Stomach (tissue), 9 donors: ENCODE results near the gene KRT17. TPM values are rescaled to one million over a fixed set of nuclear protein-coding genes. Genes with fewer than 3 reads are reported as not detected.

Source experiments
- DNase-seq, 2 donors: peaks; one replicate each; pipeline versions ENCODE4 v3.0.0 to v3.0.0-alpha.2; 2013 to 2019
- H3K27ac ChIP-seq, 5 donors: fragments of 200-600 bp in 4 of 5; sonication (generic) in 4 of 5; one replicate each; pipeline ENCODE4 v1.5.1; 2013 to 2019; ENCODE audit warnings: mild to moderate bottlenecking in 1 of 5, moderate library complexity in 1 of 5
- H3K27me3 ChIP-seq, 3 donors: fragments of 200-600 bp; sonication (generic); one replicate each; pipeline ENCODE4 v1.5.1; 2017 to 2019; ENCODE audit warnings: mixed run types in 1 of 3
- H3K36me3 ChIP-seq, 4 donors: fragments of 200-600 bp; sonication (generic); 1 replicate in 3 of 4; 2 replicates in 1 of 4; pipeline ENCODE4 v1.5.1; 2016 to 2019
- H3K4me1 ChIP-seq, 4 donors: fragments of 200-600 bp; sonication (generic); one replicate each; pipeline ENCODE4 v1.5.1; 2016 to 2019
- H3K4me3 ChIP-seq, 4 donors: fragments of 200-600 bp; sonication (generic) in 3 of 4; one replicate each; pipeline ENCODE4 v1.5.1; 2016 to 2019; ENCODE audit warnings: mild to moderate bottlenecking in 1 of 4
- H3K9me3 ChIP-seq, 4 donors: fragments of 200-600 bp; sonication (generic); one replicate each; pipeline ENCODE4 v1.5.1; 2016 to 2019
- EP300 ChIP-seq: sonication (generic); formaldehyde crosslinking; IDR thresholded peaks from one replicate; pipeline ENCODE4 v1.6.1; 2017; ENCODE audit warnings: antibody characterized with exemption
- POLR2A ChIP-seq, 4 donors: fragments of 450-650 bp; IDR thresholded peaks; one replicate each; pipeline ENCODE4 v1.6.1; 2016; ENCODE audit warnings: antibody characterized with exemption in 4 of 4, control low read depth in 2 of 4, mild to moderate bottlenecking in 1 of 4, moderate library complexity in 1 of 4
- POLR2AphosphoS5 ChIP-seq, 3 donors: sonication (generic); formaldehyde crosslinking; IDR thresholded peaks; one replicate each; pipeline ENCODE4 v1.6.1; 2016; ENCODE audit warnings: antibody characterized with exemption in 3 of 3
- WGBS, 5 donors: extraction: QIAGEN DNeasy Blood & Tissue Kit in 3 of 5; methylation state at CpG; one replicate each; pipeline versions ENCODE4 v1.1.5 to v1.1.7; 2013 to 2018; 5-methylcytosine and 5-hydroxymethylcytosine counted together
- intact Hi-C: fragments of 100-400 bp; cut with DNase I; formaldehyde crosslinking; loops from one replicate; pipeline ENCODE4 v1.15.1; 2023; ENCODE audit warnings: low total_unique reads
- polyA plus RNA-seq, 3 donors: library from polyadenylated mRNA; stranded (reverse); fragments of 200-250 nt; gene quantifications; one replicate each; pipeline ENCODE4 v1.2.3, GENCODE V29; 2013
- total RNA-seq, 5 donors: library from RNA; depleted of rRNA; stranded (reverse); fragments of >200 nt; gene quantifications; one replicate each; pipeline versions ENCODE4 v1.1.0 to v1.2.3, GENCODE V29; 2014 to 2016
- TF ChIP-seq, protein P1 (sequence below), 7 experiments: fragments of 450-650 bp in 4 of 7; fragments of 200-600 bp in 3 of 7; sonication (generic) in 3 of 7; IDR thresholded peaks; one replicate each; pipeline ENCODE4 v1.5.1; 2016 to 2019; ENCODE audit warnings: antibody characterized with exemption in 7 of 7, control low read depth in 2 of 7, mild to moderate bottlenecking in 1 of 7
- donor health status: healthy with polysubstance abuse.
- donor health status: Bipolar disorder and iron deficiency.
- donor health status: healthy.

The KRT17 gene
- total and polyA plus RNA-seq, 8 donors, result 1.6 to 14.2 (median 6.0) TPM; not detected in 1

DNA sequence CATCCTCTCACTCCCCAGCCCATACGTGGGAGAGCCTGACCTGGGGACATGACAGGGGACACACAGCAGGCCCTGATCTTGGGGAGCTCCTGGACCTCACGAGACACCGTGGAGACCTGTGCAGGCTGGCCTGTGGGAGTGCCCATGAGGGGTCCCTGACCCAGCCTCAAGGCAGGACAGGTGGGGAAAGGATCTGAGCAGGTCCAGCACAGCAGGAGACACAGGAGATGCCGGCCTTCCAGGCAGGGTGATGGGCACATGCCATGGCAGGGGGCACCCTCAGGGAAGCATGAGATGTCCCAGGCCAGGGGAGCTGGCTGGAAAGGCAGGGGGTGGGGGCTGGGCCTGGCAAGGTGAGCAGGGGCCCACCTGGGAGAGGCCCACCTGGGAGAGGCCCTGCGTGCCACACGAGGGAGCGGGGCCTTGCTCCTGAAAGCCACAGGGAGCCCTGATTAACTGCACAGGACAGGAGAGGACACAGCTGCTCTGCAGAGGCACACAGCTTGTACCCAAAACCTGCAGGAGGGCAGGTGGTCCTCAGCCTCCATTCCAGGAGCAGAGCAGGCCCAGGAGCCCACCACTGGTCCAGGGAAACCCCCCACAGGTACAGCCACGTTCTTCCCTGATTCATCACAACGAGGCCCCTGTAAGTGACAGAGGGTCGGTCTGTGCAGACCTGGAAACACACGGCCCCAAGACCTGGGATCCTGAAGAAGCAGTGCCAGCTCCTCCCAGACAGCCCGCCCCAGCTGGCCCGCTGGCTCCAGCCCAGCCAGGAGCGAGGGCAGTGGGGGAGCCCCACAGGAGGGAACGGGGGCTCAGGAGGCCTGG is 26.6 kb upstream of the KRT17 start:
- Histone ChIP-seq H3K9me3 (no peaks in the 10 kb centered on the region), H3K36me3 (no peaks in the 10 kb centered on the region), H3K4me1 (peaks cover 44 to 72% (median 60%) of the 10 kb centered on the region in 4 donors), H3K27me3 (no peaks in the 10 kb centered on the region), H3K27ac (peak overlapping the region; percentile 68 to 93 (median 88)), H3K4me3 (no peak overlapping the region)
- TF ChIP-seq, protein P1, sequence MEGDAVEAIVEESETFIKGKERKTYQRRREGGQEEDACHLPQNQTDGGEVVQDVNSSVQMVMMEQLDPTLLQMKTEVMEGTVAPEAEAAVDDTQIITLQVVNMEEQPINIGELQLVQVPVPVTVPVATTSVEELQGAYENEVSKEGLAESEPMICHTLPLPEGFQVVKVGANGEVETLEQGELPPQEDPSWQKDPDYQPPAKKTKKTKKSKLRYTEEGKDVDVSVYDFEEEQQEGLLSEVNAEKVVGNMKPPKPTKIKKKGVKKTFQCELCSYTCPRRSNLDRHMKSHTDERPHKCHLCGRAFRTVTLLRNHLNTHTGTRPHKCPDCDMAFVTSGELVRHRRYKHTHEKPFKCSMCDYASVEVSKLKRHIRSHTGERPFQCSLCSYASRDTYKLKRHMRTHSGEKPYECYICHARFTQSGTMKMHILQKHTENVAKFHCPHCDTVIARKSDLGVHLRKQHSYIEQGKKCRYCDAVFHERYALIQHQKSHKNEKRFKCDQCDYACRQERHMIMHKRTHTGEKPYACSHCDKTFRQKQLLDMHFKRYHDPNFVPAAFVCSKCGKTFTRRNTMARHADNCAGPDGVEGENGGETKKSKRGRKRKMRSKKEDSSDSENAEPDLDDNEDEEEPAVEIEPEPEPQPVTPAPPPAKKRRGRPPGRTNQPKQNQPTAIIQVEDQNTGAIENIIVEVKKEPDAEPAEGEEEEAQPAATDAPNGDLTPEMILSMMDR (IDR thresholded peaks at IDR 0.05), result no peak
- no peak for TF ChIP-seq POLR2A (IDR thresholded peaks at IDR 0.05)
- no peak for TF ChIP-seq EP300
- no peak for TF ChIP-seq POLR2AphosphoS5 (IDR thresholded peaks at IDR 0.05)
- 43 to 88% (median 55%) methylated on average over 5 to 15 of the region's 15 CpGs for WGBS, 5 donors
- no peak for DNase-seq
- intact Hi-C loops, result loop anchor here (10.0 kb wide), 1 partner anchor 746 kb away; no protein-coding TSS in a partner anchor

DNA sequence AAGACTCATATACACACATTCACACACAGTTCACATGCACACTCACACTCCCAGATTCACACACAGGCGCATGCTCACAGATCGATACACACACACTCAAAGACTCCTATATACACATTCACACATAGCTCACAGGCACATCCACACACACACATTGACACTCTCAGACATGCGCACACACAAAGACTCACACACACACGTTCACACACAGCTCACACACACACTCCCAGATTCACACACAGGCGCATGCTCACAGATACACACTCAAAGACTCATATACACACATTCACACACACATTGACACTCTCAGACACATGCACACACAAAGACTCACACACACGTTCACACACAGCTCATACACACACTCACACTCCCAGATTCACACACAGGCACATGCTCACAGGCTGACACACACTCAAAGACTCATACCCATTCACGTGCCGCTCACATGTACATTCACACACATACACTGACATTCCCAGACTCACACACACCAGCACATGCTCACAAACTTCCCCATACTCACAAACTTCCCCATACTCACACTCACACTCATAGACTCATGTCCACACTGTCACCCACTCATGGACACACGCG is 25.6 kb upstream of the KRT17 start:
- Histone ChIP-seq H3K36me3 (no peaks in the 10 kb centered on the region), H3K4me3 (no peak overlapping the region), H3K9me3 (no peaks in the 10 kb centered on the region), H3K27ac (peak overlapping the region in 4 of 5 donors; percentile 86 to 93 (median 90)), H3K27me3 (no peaks in the 10 kb centered on the region), H3K4me1 (peaks cover 40 to 64% (median 54%) of the 10 kb centered on the region in 4 donors)
- TF ChIP-seq POLR2AphosphoS5 (IDR thresholded peaks at IDR 0.05), result no peak
- no peak for TF ChIP-seq EP300
- TF ChIP-seq POLR2A (IDR thresholded peaks at IDR 0.05), result no peak
- TF ChIP-seq, protein P1 (IDR thresholded peaks at IDR 0.05), result no peak
- no peak for DNase-seq
- WGBS, 5 donors, result 91 to 95% (median 92%) methylated on average over 10 of the region's 10 CpGs
- intact Hi-C loops, result loop anchor here (10.0 kb wide), 1 partner anchor 745 kb away; no protein-coding TSS in a partner anchor

DNA sequence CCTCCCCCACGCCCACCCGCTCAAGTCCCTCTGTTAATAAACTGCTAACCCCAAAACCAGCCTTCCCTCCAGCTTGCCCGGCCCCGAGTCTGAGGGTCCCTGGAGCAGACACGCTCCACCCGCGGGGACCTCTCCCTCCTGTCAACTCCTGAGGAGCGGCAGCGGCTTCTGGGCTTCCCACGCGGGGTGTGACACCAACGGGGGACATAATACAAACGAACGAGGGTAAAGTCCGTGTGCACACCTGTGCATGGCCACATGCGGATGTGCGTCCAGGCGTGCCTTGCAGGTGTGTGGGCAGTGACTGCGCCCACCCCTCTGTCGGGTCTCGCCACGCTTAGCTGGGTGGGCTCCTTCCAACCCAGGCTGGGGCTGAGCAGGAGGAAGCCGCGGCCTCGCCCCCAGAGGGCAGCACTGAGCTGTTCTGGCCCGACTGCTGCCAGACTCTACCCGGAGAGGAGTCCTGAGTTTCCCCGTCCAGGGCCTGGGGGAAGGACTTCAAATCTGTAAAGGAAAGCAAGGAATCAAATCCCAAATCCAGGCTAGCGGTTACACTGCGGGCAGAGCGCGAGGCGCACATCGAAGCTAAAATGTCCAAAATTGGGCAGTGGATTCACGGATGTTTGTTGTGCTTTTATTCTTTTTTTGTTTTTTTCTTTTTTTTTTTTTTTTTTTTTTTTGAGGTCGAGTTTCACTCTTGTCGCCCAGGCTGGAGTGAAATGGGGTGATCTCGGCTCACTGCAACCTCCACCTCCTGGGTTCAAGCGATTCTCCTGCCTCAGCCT is 24.2 kb upstream of the KRT17 start:
- Histone ChIP-seq H3K4me3 (peak overlapping the region; percentile 35 to 54 (median 42)), H3K36me3 (no peaks in the 10 kb centered on the region), H3K27me3 (no peaks in the 10 kb centered on the region), H3K9me3 (no peaks in the 10 kb centered on the region), H3K27ac (peak overlapping the region in 4 of 5 donors; percentile 18 to 70 (median 36)), H3K4me1 (peaks cover 28 to 51% (median 42%) of the 10 kb centered on the region in 4 donors)
- TF ChIP-seq POLR2AphosphoS5 (IDR thresholded peaks at IDR 0.05), result peak in 2 of 3 donors; percentile 13 to 52
- no peak for TF ChIP-seq EP300
- TF ChIP-seq, protein P1 (IDR thresholded peaks at IDR 0.05), result peak in 5 of 7 experiments; percentile 88 to 99 (median 93)
- no peak for TF ChIP-seq POLR2A (IDR thresholded peaks at IDR 0.05)
- 3 to 10% (median 5%) methylated on average over 24 to 39 of the region's 39 CpGs for WGBS, 5 donors
- intact Hi-C loops, result no loop called here
- peak; percentile 90 to 95 for DNase-seq

DNA sequence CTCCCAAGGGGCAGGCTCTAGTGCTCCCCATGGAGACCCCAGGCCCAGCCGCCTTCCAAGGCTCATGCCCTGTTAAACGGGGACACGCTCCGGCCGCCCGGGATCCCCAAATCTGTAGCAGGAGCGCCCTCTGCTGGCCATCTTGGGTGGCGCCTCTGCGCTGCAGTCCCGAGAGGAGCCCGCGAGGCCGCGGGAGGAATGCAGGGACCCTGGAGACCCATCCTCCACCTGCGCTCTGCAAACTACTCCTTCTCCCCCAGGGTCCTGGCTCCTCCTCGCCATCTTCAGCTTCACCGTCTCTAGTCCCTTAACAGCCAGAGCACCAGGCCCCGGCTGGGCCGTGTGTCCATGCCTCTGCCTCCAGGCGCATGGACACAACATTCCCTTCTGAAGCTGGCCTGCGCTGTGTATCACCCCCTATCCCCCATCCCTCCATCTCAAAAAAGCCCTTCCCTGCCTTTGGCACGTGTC is 23.6 kb upstream of the KRT17 start:
- Histone ChIP-seq H3K27ac (peak overlapping the region in 3 of 5 donors; percentile 18 to 70 (median 43)), H3K4me3 (peak overlapping the region; percentile 35 to 54 (median 42)), H3K9me3 (no peaks in the 10 kb centered on the region), H3K36me3 (no peaks in the 10 kb centered on the region), H3K4me1 (peaks cover 25 to 44% (median 37%) of the 10 kb centered on the region in 4 donors), H3K27me3 (no peaks in the 10 kb centered on the region)
- TF ChIP-seq POLR2AphosphoS5 (IDR thresholded peaks at IDR 0.05), result no peak
- TF ChIP-seq, protein P1 (IDR thresholded peaks at IDR 0.05), result peak in 6 of 7 experiments; percentile 19 to 95 (median 92)
- TF ChIP-seq POLR2A (IDR thresholded peaks at IDR 0.05), result no peak
- TF ChIP-seq EP300, result no peak
- 0 to 3% (median 1%) methylated on average over 13 to 22 of the region's 22 CpGs for WGBS, 5 donors
- DNase-seq, result peak; percentile 94 to 95
- intact Hi-C loops, result no loop called here
